HUES64 (cell line): ENCODE data around the gene MYH13.
"Not testable (repeated sequence)": the region's sequence is repeated elsewhere in the genome, so short reads cannot be mapped to it uniquely, and the experiment has no call there.

Experiments
- H3K27ac ChIP-seq: 2 replicates; pipeline ENCODE4 v1.7.0; 2013; ENCODE audit warnings: low read depth, low read length, inconsistent platforms
- H3K27me3 ChIP-seq: 2 replicates; pipeline ENCODE4 v1.6.1; 2013; ENCODE audit warnings: mild to moderate bottlenecking, low read length; ENCODE audit not compliant: insufficient read depth
- H3K36me3 ChIP-seq: 2 replicates; pipeline ENCODE4 v1.6.1; 2013; ENCODE audit warnings: mild to moderate bottlenecking, low read length; ENCODE audit not compliant: insufficient read depth
- H3K4me1 ChIP-seq: 2 replicates; pipeline ENCODE4 v1.6.1; 2013; ENCODE audit warnings: mild to moderate bottlenecking, low read length, moderate library complexity; ENCODE audit not compliant: insufficient read depth
- H3K4me3 ChIP-seq: 2 replicates; pipeline ENCODE4 v1.5.1; 2013; ENCODE audit warnings: mild to moderate bottlenecking, low read length, moderate library complexity
- H3K9ac ChIP-seq: 2 replicates; pipeline ENCODE4 v1.6.1; 2013; ENCODE audit warnings: mild to moderate bottlenecking, low read depth, low read length
- H3K9me3 ChIP-seq: 2 replicates; pipeline ENCODE4 v1.6.1; 2013; ENCODE audit warnings: low read depth, low read length; ENCODE audit not compliant: insufficient read depth
- WGBS: fragments of 150-250, 120-280 bp; methylation state at CpG from one replicate; pipeline ENCODE4 v1.1.7; 2013; ENCODE audit warnings: missing lambda C conversion rate; 5-methylcytosine and 5-hydroxymethylcytosine counted together

The MYH13 gene

GRCh38 chr17:10295728-10296343, 77.0 kb downstream of the MYH13 start:
- no peak overlapping the region for H3K4me3 ChIP-seq
- no peak overlapping the region for H3K9ac ChIP-seq
- no peaks in the 10 kb centered on the region for H3K27me3 ChIP-seq
- H3K36me3 ChIP-seq = no peaks in the 10 kb centered on the region
- H3K9me3 ChIP-seq = no peaks in the 10 kb centered on the region
- H3K27ac ChIP-seq = no peak overlapping the region
- WGBS = 66% methylated on average over 5 of the region's 5 CpGs
- peaks cover 9% of the 10 kb centered on the region; the same call in 1 of the 2 replicates for H3K4me1 ChIP-seq

DNA sequence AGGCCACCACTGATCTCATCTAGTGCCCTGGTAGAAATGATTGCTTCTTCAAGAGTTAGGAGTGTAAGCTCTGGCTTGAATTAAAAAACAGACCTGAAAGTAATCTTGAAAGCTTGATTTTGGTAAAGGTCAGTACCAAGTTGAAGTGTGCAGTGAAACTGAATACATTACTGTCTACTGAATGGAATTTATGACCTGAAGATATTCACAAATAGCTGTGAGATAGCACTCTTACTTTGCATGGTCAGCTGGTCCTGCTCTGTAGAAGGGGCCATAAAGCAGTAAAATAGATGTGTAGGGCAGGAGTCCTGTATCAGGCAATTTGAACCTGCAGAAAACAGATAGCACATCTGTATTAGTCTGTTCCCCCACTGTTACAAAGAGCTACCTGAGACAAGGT, 78.6 kb downstream of the MYH13 start:
- Histone ChIP-seq H3K27ac (no peak overlapping the region), H3K9ac (no peak overlapping the region)

GRCh38 chr17:10292057-10292937, 80.5 kb downstream of the MYH13 start:
- peaks cover 9% of the 10 kb centered on the region for H3K4me1 ChIP-seq
- H3K9ac ChIP-seq = no peak overlapping the region
- H3K9me3 ChIP-seq = no peaks in the 10 kb centered on the region
- no peaks in the 10 kb centered on the region for H3K27me3 ChIP-seq
- no peak overlapping the region for H3K4me3 ChIP-seq
- no peaks in the 10 kb centered on the region for H3K36me3 ChIP-seq
- WGBS = 90% methylated on average over 12 of the region's 12 CpGs
- H3K27ac ChIP-seq = no peak overlapping the region

More for the DNA sequence above, 78.6 kb downstream of the MYH13 start:
- Histone ChIP-seq H3K4me3 (no peak overlapping the region), H3K9me3 (no peaks in the 10 kb centered on the region), H3K27me3 (no peaks in the 10 kb centered on the region), H3K4me1 (peaks cover 9% of the 10 kb centered on the region), H3K36me3 (no peaks in the 10 kb centered on the region)

- 86% methylated on average over 12 of the region's 12 CpGs for WGBS
Observed at GRCh38 chr17:10291576-10291975, 81.2 kb downstream of the MYH13 start.

GRCh38 chr17:10290041-10290440, 82.8 kb downstream of the MYH13 start:
- 84% methylated on average over 1 of the region's 1 CpG for WGBS
- peaks cover 9% of the 10 kb centered on the region for H3K4me1 ChIP-seq
- H3K9ac ChIP-seq = no peak overlapping the region
- H3K9me3 ChIP-seq = no peaks in the 10 kb centered on the region
- H3K36me3 ChIP-seq = no peaks in the 10 kb centered on the region
- no peak overlapping the region for H3K4me3 ChIP-seq
- H3K27me3 ChIP-seq = no peaks in the 10 kb centered on the region
- H3K27ac ChIP-seq = no peak overlapping the region

More at GRCh38 chr17:10291576-10291975, 81.2 kb downstream of the MYH13 start:
- H3K27ac ChIP-seq, H3K9ac ChIP-seq, H3K4me3 ChIP-seq, H3K9me3 ChIP-seq, H3K36me3 ChIP-seq, H3K4me1 ChIP-seq, H3K27me3 ChIP-seq: not testable (repeated sequence)

DNA sequence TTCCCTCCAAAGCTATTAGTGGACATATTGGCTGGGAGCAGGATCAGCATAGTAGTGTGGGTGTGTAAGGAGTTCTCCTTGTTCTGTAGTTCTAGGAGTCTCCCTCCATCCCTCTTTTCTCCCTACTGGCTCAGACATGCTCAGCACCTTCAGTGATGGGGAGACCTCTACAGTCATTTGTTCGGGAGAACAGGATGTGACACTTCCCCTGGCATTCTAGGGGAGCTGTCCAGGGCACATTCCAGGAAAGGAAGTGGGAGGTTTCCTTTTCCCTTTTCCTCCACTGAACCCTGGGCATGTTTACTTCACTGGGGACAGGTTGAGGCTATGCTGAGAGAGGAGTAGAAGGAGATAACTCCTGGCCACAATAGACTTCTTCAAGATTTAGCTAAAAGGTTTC, 86.5 kb downstream of the MYH13 start:
- WGBS = 50% methylated on average over 1 of the region's 1 CpG
- no peak overlapping the region for H3K27ac ChIP-seq
- H3K4me1 ChIP-seq = no peaks in the 10 kb centered on the region; the same call in 1 of the 2 replicates
- no peak overlapping the region for H3K4me3 ChIP-seq
- H3K9me3 ChIP-seq = no peaks in the 10 kb centered on the region
- no peak overlapping the region for H3K9ac ChIP-seq
- no peaks in the 10 kb centered on the region for H3K36me3 ChIP-seq
- no peaks in the 10 kb centered on the region for H3K27me3 ChIP-seq

GRCh38 chr17:10285896-10286295, 86.9 kb downstream of the MYH13 start:
- Histone ChIP-seq H3K36me3 (no peaks in the 10 kb centered on the region), H3K27me3 (no peaks in the 10 kb centered on the region), H3K9ac (no peak overlapping the region), H3K27ac (no peak overlapping the region), H3K4me3 (no peak overlapping the region), H3K9me3 (no peaks in the 10 kb centered on the region), H3K4me1 (no peaks in the 10 kb centered on the region; the same call in 1 of the 2 replicates)
- 88% methylated on average over 8 of the region's 8 CpGs for WGBS

- Histone ChIP-seq H3K4me3 (no peak overlapping the region), H3K9me3 (no peaks in the 10 kb centered on the region), H3K27me3 (no peaks in the 10 kb centered on the region), H3K4me1 (peaks cover 14% of the 10 kb centered on the region), H3K9ac (no peak overlapping the region), H3K36me3 (no peaks in the 10 kb centered on the region), H3K27ac (no peak overlapping the region)
- WGBS = 100% methylated on average over 1 of the region's 1 CpG
Observed at GRCh38 chr17:10280068-10280467, 92.7 kb downstream of the MYH13 start.

DNA sequence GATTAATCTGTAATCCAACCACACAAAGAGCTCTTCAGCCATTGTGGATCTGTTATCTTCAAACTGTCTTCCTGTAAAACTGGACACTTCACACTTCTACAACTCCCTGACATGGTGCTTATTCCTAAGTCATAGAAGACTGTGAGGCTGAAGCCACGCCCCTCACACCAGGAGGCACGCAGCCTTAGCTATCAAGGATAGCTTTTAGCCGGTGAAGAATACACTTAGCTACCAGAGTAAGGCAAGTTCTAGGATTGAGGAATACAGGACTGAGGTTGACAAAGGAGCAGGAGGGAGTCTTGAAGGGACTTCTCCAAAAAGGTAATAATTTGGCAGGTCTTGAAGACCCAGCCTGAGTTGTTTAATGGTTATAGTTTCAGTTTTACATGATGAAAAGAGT, 94.6 kb downstream of the MYH13 start:
- WGBS = 12% methylated on average over 3 of the region's 3 CpGs
- no peaks in the 10 kb centered on the region for H3K27me3 ChIP-seq
- H3K27ac ChIP-seq = no peak overlapping the region
- H3K4me3 ChIP-seq = no peak overlapping the region
- no peaks in the 10 kb centered on the region for H3K36me3 ChIP-seq
- H3K9me3 ChIP-seq = no peaks in the 10 kb centered on the region
- H3K9ac ChIP-seq = no peak overlapping the region
- peaks cover 14% of the 10 kb centered on the region for H3K4me1 ChIP-seq

GRCh38 chr17:10276436-10276835, 96.4 kb downstream of the MYH13 start:
- Histone ChIP-seq H3K9ac (no peak overlapping the region), H3K4me1 (peaks cover 14% of the 10 kb centered on the region), H3K27ac (no peak overlapping the region), H3K27me3 (no peaks in the 10 kb centered on the region), H3K9me3 (no peaks in the 10 kb centered on the region), H3K4me3 (no peak overlapping the region), H3K36me3 (no peaks in the 10 kb centered on the region)
- 62% methylated on average over 3 of the region's 3 CpGs for WGBS

DNA sequence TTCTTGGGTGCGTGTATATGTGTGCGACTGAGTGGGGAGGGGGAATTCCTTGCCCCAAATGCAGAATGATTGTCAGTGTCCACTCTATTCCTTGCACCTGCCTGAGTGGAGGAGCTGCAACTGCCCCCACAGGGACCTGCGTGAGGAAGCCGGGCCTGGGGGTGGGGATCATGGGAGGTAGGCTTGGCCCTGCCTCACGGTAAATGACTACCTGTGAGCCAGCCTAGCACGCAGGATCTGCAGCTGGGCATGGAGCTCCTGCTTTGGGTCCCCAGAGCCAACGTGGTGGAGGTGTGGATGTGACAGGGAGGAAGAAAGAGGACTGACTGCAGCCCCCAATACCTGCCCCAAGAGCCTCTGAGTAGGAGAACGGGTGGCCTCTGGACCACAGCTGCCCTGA, 97.4 kb downstream of the MYH13 start:
- Histone ChIP-seq H3K9ac (no peak overlapping the region), H3K9me3 (no peaks in the 10 kb centered on the region), H3K36me3 (no peaks in the 10 kb centered on the region), H3K4me3 (no peak overlapping the region), H3K27ac (no peak overlapping the region), H3K4me1 (peaks cover 14% of the 10 kb centered on the region), H3K27me3 (no peaks in the 10 kb centered on the region)
- WGBS = 92% methylated on average over 8 of the region's 8 CpGs
